Stimulated activated CD4-positive, alpha-beta T cell treated with anti-CD3 and anti-CD28 coated beads, Interleukin-4, amount 100 ng/mL, for 24 hours (primary cell): ENCODE measurements around the gene H1-8.

Source experiments
- DNase-seq: peaks from one replicate; pipeline ENCODE4 v3.0.0-alpha.2; 2020

The H1-8 gene

DNA sequence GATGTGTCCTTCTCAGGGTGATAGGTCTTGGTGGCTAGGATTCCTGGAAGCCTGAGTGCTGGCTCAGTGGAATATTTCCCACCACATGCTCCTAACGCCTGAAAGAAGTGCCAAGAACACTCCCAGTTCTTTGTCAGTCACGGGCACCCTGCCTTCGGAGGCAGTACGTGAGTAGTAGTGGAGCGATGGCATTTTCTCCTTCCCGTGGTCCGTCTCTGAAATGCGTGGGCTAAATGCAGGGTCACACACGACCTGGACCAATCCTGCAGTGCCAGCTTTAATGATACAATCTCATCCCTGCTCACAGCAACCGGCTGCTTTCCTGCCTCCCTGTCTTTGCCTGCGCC is 14.5 kb downstream of the H1-8 start:
- DNase-seq: no peak

DNA sequence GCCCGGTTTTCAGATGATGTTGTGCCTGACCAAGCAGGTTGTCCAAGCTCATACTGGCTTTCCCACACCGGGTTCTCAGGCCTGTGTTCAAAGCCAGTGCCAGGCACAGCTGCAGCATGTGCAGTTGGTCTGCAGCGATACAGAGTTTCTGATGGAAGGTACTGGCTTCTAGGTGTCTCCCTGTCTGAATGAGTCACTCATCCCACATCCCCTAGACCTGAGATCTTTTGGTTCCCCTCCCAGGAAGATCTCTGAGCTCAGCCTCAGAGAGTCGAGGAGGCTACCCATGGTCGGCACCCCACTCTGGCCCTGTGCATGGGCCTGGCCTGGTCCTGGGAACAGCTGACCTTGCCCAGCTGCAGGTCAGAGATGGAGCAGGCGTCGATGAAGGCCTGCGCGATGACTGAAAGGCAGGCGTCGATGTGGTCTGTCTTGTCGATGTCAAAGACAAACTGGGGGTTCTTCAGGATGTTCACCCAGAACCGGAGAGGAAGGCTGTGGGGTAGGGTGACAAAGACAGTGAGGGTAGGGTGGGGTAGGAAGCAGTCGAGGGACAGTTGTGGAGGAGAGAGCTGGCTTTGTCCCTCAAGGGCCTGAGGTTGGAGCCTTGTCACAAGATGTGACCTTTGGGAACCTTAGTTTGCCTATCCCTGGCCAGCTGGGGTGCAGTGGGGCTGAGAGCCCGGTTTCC is 15.3 kb downstream of the H1-8 start:
- no peak for DNase-seq

DNA sequence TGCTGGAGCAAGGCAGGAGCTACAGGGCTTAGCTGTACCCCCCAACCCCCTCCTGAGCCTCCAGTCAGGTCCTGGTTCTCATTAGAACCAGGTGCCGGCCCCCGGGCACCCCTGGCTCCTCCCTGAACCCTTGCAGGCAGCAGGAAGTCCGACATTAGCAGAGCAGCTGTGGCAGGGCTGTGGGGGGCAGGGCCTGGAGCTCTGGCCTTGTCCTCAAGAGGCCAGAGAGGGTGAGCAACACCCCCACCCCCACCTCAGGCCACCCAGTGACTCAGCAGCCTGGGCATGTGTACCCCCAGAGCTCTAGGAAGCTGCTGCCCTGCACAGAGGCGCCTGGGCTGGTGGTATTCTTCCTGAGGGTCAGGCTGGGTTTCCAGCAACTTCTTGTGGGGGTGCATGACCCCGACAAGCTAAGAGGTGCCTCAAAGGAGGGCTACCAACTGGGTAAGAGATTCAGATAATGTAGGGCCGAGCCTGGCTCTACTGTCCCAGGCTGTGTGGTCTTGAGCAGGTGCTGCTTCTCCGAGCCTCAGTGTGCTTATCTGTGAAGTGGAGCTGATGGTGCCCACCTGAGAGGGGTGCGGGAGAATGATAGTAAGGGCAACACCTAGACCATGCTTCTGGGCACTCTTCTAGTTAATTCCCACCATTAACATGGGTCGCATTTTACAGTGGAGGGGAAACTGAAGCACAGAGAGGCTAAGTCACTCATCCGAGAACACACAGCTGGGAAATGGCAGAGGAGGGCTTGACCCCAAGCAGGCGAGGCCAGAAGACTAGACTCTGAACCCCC is 16.0 kb downstream of the H1-8 start:
- DNase-seq: no peak

DNA sequence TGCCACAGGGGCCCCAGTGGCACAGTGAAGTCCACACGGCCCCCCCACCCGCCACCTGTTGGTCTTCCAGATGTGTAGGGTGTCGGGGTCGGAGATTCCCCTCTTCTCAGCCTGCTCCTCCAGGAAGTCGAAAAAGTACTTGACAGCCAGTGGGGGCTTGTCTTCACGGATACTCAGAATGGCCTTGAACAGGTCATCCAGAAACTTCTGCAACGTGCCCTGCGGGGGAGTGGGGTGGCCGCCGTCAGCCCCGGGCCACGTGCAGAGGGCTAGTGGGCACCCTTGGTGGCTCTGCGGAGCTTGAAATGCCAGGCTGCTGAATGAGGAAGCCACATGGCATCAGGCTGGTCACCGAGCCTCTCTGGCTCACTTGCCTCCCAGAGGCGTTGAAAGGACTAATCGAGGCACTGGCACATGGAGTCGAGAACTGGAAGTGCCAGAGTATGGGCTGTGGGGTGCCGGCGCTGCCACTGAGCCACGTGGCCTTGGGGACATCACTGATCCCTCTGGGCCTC is 16.6 kb downstream of the H1-8 start:
- DNase-seq: no peak

DNA sequence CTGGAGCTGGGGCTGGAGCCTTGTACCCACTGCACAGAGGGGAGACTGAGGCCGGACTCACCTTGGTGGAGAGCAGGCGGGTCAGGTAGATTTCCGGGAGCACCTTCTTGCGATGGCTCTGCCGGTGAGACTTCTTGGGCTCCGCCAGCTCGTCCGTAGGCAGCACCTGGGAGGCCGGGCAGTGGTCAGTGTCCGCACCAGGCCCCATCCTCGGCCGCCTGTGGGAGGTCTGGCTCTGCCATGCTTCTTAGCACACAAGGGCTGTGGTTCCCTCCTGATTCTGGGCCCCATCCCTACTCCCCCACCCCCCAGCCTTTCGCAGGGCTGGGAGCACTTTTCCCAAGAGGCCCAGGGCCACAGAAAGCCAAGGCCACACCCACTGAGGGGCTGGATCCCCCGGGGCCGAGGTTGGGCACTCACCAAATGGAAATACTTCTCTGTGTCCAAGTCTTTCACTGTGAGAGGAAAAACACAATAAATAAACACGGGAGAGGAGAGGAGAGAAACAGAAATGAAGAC is 17.4 kb downstream of the H1-8 start:
- no peak for DNase-seq

DNA sequence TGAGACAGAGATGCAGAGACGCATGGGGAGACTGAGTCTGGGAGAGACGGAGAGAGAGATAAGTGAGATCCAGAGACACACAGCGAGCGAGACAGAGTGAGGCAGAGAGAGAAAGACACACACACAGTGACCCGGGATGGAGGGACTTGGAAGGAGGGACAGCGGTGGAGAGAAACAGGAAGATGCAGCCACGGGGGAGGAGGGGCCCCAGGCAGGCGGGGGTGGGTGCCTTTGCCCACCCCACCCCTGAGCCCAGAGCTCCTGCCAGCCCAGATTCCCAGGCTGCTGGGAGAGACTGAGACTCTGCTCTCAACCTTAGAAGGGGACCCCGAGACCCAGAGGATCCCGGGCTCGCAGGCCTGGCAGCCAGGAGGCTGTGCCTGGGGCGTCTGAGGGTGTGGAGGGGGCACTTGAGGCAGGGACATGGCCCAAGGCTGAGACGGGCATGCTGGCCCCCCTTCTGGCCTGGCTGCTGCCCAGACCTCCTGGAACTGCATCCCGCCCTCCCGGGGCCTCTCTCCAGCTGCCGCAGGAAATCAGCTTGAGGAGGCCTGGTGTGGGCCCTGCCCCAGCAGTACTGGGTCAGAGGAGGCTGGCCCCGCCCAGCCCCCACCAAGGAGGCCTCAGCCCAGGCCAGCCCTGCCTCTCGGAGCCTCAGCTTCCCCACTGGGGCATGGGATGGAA is 18.1 kb downstream of the H1-8 start:
- DNase-seq: no peak

DNA sequence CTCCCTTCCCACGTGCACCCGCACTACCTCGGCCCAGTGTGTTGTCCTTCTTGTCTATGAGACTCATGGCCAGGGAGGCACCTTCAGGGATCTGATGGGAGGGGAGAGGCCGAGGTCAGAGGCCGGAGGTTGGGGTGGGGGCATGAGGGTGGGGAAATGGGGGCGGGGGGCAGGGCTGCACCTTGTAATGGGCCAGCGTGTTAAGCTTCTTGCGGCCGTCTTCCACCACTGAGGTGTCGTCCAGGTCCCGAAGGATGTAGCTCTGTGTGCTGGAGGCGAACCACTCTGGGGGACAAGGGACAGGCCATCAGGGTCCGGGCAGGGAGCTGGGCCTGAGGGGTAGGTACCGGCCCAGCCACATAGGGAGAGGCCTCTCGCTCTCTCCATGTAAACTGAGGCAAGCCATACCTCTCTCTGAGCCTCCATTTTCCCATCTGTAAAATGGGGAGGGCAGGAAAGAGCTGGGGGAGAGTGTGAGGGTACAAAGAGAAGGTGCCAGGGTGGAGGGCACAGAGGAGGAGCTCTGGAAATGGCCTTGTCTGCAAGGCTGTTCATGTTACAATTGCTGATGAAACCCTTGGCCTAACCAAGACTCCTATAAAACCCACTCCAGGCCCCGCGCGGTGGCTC is 18.8 kb downstream of the H1-8 start:
- no peak for DNase-seq

DNA sequence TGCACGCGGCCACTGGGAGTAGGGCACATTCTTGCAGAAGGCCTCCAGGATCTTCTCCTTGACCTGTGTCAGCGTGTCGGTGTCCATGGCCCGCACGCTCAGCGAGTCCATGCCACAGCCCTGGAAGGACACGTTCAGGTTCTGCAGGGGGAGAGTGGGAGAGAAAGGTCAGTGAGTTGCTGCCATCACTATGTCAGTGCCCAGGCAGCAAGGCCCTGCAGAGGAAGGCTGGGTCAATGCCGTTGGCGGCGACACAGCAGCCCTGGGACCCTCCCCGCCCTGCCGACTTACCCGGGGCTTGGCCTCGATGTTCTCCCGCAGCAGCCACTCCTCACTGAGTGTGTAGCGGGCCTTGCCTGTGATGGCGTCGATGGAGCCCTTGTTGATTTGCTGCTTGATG is 19.8 kb downstream of the H1-8 start:
- no peak for DNase-seq

DNA sequence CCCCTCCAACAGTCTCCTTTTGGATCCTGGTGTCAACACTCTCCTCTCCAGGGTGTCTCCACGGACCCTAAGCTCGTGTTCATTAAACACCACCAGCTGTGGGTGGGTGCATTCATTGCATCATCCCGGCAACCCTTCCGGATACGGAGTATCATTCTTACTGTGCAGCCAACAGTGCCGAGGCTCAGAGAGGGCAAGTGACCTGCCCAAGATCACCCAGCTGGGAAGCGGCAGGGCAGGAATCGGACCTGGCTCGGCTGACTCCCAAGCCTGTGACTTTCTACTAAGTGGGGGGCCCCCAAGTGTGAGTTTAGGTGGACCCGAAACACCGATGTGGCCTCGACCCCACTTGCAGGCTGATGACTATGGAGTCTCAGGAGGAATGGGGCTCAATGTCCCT is 20.4 kb downstream of the H1-8 start:
- DNase-seq: no peak

DNA sequence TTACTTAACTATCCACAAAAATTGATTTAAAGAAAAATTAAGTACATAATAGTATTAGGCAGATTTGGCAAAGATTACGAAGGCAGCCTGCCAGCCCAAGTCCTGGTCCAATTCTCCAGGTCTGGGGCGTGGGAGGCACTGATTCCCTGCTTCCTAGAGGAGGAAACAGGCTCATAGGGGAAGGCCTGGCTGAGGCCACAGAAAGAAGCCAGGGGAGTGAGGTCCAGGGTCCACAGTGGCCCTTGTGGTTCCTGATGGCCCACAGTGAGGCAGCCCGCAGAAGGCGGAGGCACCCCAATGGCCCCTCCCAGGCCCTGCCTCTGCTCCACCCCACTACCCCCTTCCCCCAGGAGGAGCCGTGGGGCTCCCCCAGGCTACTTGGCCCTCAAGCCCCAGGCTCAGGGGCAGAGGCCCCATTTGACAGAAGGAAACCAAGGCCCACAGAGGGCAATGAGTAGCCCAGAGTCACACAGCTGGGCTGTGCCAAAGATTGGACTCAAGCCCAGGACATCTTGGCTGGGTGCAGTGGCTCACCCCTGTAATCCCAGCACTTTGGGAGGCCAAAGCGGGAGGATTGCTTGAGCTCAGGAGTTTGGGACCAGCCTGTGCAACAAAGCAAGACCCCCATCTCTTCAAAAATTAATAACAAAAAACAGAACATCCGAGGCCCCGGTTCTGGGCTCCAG is 21.0 kb downstream of the H1-8 start:
- no peak for DNase-seq

DNA sequence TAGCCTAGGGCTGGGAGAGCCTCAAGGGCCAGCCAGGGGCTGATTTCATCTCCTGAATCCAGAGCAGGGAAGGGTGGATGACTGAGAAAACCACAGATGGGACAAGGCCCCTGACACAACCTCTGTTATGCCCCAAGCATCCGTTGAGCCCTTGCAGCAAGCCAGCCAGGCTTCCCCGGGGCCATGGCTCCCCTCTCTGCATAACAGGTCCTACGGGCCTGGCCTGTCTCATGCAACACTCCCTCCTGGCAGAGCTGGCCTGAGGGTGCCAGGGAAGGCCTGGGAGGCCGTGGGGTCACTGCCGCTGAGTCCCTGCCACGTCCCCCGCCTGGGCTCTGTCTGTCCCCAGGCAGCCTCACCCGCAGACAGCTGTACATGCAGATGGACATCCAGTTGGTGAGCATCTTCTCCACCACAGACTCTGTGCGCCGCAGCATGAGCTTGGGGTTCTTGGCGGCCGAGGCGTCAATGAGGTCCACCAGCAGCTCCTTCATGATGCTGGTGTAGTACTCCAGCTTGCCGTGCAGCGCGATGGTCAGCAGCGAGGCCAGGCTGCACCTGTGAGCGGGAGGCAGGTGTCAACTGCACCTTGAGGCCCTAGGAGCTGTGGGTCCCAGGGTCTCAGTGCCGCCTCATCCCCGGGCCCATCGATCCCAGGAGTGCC is 22.1 kb downstream of the H1-8 start:
- DNase-seq: no peak

DNA sequence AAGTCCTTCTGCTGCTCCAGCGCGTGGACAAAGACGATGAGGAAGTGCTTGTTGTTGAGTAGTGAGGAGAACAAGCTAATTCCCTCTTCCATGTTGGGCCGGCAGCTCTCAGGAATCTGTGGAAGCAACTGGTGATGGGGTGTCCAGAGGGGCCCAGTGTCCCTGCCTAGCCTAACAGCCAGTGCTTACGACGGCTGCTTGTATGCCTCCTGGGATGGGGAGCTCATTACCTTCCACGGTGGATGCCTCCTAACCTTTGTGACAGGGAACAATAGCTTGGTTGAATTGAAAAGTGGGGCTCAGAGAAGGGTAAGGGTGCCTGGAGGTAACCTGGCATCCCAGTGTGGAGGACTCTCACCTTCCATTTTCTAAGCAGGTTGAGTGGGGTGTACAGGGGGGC is 22.9 kb downstream of the H1-8 start:
- DNase-seq: no peak

DNA sequence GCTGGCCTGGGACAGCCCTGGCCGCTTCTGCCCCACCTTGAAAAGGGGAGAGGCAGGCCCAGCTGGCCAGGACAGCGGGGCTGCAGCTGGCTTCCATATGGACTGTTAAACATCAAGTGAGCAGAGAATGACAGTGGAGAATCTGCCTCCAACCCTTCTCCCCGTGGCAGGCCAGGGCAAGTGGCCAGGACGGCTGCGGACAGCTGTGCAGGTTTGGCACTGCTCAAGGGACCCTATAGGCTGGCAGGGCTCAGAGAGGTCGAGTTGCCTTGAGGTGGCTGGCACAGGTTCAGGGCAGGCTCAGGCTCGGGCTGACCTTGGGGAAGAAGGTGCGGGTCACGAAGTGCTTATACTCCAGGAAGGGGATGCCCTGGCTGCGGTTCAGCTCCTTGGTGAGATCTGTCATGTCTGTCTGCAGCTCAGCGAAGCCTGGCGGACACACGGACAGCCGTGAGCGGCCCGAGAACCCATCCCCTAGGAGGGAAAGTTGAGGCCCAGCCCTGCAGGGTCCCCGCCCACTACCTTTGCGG is 24.3 kb downstream of the H1-8 start:
- no peak for DNase-seq

DNA sequence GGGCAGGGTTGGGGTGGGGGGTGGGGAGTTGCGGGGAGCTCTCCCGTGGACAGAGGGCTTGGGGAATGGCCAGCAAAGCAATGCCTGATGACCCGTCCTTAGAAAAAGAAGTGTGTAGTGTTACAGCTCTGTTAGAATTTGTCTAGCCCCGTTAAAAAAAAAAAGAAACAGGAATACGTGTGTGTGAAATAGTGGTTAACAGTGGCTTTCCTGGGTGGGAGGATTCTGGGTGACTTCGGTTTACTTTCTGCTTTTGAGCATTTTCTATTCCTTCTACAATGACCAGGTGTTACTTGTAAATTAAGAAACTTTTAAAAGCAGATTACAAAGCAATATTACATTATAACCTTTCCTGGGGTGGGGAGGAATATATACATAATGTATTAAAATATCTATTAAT is 25.0 kb downstream of the H1-8 start:
- no peak for DNase-seq

DNA sequence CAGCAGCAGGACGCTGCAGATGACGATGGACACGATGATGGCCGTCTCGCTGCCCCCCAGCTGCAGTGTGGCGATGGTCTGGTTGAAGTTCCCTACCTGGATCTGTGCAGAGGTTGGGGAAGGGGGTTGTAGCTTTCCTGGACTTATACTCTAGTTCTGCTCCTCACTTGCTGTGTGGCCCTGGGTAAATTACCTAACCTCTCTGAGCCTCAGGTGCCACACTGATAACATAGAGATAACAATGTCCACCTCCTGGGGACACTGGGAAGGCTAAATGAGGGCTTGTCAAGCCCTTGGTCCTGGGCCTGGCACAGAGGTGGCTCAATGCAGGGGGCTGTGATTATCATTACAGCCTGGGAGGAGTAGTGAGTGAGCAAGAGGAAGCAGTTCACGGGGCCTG is 26.9 kb downstream of the H1-8 start:
- DNase-seq: no peak

DNA sequence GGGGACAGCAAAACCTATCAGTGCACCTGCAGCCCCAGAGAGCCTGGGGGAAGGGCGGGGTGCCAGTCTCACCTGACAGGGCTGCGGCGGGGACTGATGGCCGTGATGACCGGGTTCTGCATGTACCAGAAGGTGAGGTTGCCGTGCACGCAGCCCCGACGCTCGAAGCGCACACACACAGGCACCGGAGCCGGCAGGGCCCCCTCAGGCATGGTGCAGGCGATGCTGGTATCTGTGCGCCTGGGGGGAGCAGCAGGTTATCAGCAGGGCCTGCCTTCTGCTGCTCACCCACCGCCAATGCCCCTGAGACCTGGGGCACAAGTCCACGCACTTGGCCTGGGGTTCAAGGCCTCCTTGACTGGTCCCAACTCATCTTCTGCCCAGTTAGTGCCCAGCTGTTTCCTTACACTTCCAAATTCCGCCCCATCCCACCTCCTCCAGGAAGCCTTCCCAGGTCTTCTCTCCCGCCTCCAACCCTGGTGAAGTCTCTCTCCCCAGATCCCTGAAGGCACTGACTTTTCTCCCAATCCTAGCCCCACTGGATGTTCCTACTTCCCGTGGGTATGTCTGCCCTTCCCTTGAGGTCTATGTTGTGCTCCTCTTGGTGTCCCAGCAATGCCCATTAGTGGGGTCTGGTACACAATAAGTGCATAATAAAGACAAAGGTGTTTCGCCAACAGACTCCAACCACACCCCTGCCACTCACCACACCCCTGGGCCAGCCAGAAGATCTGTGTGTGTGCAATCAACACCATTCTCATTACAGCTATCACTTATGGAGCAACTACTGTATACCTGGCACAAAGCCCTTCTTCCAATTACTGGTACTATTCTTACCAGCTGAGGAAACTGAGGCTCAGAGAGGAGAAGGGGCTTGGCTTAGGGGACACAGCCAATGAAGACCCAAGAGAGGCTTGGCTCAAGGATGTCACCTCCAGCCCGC is 28.9 kb downstream of the H1-8 start:
- DNase-seq: no peak

DNA sequence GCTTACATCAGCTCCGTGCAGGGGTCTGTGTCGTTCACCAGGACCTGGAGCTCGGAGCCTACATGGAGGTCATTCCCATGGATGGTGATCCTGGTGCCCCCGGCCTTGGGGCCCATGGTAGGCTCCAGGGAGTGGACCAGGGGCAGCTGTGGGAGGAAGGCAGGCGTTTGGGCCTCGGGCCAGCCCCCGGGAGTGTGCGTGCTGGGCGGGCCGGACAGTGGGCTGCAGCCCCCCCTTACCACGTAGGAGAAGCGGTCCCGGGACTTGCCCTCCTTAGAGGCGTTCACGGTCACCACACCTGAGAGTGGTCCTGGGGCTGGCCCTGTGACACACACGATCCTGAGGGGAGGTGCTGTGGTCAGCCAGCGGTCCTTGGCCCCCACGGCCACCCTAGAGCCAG is 29.6 kb downstream of the H1-8 start:
- DNase-seq: no peak

DNA sequence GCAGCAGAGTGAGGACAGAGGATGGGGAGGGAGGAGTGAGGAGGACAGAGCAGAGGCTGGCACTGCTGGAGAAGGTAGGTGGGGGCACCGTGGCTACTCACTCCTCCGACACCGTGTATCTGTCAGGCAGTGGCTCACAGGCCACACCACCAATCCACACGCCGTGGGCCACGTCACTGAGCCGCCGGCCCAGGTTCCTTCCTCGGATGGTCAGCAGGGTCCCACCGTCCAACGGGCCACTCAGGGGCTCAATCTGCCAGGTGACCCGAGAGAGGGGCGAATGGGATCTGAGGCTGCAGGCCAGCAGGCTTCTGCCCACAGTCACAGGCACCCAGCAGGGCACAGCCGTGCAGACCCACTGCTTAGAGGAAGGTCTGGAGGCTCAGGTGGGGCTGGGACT is 30.5 kb downstream of the H1-8 start:
- DNase-seq: no peak

DNA sequence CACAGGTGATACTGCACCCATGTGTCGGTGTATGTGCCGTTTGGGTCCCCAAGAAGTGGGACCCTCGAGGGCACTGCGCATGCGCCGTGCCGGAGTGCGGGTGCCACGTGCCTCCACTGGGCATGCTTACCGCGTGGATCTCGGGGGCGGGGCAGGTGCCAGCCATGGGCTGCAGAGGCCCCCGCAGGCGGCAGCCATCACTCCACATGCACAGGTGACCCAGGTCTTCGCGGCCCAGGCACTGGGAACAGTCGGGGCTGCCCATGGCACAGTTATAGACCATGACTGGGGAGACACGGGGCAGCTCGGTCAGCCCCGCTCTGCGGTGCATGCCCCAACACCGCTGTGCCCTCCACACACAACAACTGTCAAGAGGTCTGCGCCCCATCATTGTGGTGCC is 31.2 kb downstream of the H1-8 start:
- no peak for DNase-seq

DNA sequence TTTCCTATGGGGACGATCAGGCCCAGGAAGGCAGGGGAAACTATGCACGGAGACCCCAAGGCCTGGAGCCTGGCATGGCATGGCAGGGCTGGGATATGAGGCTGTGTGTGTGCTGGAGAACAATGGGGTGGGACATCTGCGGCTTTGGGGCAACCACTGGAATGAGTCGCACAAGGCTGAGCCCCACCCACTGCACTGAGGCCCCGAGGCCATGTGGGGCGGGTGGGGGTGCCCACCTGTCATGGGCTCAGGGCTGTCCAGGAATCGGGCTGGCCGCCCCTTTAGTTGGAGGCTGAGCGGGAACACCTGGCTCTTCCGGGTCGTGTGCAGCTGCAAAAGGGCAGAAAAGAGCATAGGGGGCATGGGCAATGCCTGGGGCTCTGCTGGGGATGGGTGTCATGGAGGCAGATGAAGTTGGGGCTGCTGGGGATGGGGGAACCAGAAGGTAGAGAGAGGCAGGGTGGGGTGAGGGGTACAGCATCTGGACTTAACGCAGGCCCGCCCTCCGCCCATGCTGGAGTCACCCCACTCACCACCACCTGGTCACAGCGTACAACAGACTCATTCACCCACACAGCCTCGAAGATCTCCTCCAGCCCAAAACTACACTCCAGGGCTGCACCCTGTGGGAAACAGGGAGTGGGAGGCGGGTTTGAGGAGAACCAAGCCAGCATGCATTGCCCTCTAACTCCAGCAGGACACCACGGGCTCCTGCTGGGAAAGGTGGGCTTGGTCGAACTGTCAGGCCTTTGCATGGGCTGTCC is 32.4 kb downstream of the H1-8 start:
- DNase-seq: no peak
